Measurements from ENCODE around the gene CXCR4.

DNA sequence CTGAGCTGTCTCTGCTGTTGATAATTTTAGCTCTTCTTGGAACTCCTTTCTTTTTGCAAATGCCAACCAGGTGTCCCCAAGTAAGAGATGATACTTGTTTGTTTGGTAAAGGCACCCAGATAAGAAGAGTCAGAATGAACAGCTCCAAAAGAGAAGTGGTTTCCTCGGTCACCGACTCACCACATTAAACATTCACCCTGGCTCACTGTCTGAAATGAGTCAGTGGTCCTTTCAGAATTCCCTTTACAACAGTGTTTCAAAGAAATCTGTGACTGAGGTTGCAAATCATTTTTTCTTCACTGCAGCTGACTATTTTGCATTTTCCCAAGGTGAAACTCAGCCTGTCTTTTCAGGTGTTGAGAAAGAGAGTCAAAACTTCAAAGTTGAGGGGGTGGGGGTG is 16.2 kb upstream of the CXCR4 start:
- TF ChIP-seq FOXK2 (IDR thresholded peaks at IDR 0.05) (no peak), FOXM1 (IDR thresholded peaks at IDR 0.05; ENCODE audit: borderline replicate concordance) (no peak), BHLHE40 (IDR thresholded peaks at IDR 0.05; ENCODE audit: borderline replicate concordance) (no peak), SUZ12 (IDR thresholded peaks at IDR 0.05) (no peak), ARNT (IDR thresholded peaks at IDR 0.05) (no peak), SP1 (IDR thresholded peaks at IDR 0.05) (no peak), ELF4 (IDR thresholded peaks at IDR 0.05) (no peak)

All from HEK293T (cell line).